ENCODE measurements around the gene CDK14.

The CDK14 gene

GRCh38 chr7:90642978-90643377 is 46.9 kb downstream of the CDK14 start:
- DNase-seq = no peak

- DNase-seq = no peak
Measured at GRCh38 chr7:90645784-90646183, 49.7 kb downstream of the CDK14 start.

GRCh38 chr7:90648107-90648506 is 52.0 kb downstream of the CDK14 start:
- DNase-seq = no peak

GRCh38 chr7:90648834-90649233 is 52.7 kb downstream of the CDK14 start:
- no peak for DNase-seq

- no peak for DNase-seq
Measured at GRCh38 chr7:90654718-90655427, 58.8 kb downstream of the CDK14 start.

GRCh38 chr7:90655566-90655965 is 59.4 kb downstream of the CDK14 start:
- DNase-seq = no peak

- DNase-seq = no peak
Measured at GRCh38 chr7:90657481-90657880, 61.4 kb downstream of the CDK14 start.

GRCh38 chr7:90660100-90660499 is 64.0 kb downstream of the CDK14 start:
- DNase-seq = no peak

- no peak for DNase-seq
Measured at GRCh38 chr7:90660819-90661218, 64.7 kb downstream of the CDK14 start.

GRCh38 chr7:90661290-90662151 is 65.4 kb downstream of the CDK14 start:
- no peak for DNase-seq

- no peak for DNase-seq
Measured at GRCh38 chr7:90663176-90663575, 67.1 kb downstream of the CDK14 start.

- no peak for DNase-seq
Measured at GRCh38 chr7:90666186-90666585, 70.1 kb downstream of the CDK14 start.

- DNase-seq = no peak
Measured at GRCh38 chr7:90668992-90669391, 72.9 kb downstream of the CDK14 start.

GRCh38 chr7:90669492-90669891 is 73.4 kb downstream of the CDK14 start:
- no peak for DNase-seq

GRCh38 chr7:90671571-90671970 is 75.5 kb downstream of the CDK14 start:
- DNase-seq = no peak

- no peak for DNase-seq
Measured at GRCh38 chr7:90672210-90672609, 76.1 kb downstream of the CDK14 start.

- DNase-seq = no peak
Measured at GRCh38 chr7:90674625-90675024, 78.5 kb downstream of the CDK14 start.

- DNase-seq = no peak
Measured at GRCh38 chr7:90675982-90676381, 79.9 kb downstream of the CDK14 start.

GRCh38 chr7:90677486-90678404 is 81.6 kb downstream of the CDK14 start:
- DNase-seq = no peak

- DNase-seq = no peak
Measured at GRCh38 chr7:90678986-90679385, 82.9 kb downstream of the CDK14 start.

GRCh38 chr7:90680484-90680883 is 84.4 kb downstream of the CDK14 start:
- DNase-seq = no peak

GRCh38 chr7:90681336-90682022 is 85.4 kb downstream of the CDK14 start:
- DNase-seq = no peak

- DNase-seq = no peak
Measured at GRCh38 chr7:90686146-90686545, 90.0 kb downstream of the CDK14 start.
